K562 (cell line): ENCODE data around the gene ST6GALNAC2. TPM values are rescaled to one million over a fixed set of nuclear protein-coding genes. Genes with fewer than 3 reads are reported as not detected.
A peak's percentile ranks its signal among the peaks of the same experiment; 100 is the strongest.

ENCODE experiments used
- C11orf30 ChIP-seq: fragments of 450-650 bp; IDR thresholded peaks from 2 replicates; pipeline ENCODE4 v1.6.1; 2016; ENCODE audit warnings: low read depth, mild to moderate bottlenecking
- EHMT2 ChIP-seq: fragments of 450-650 bp; IDR thresholded peaks from 2 replicates; pipeline ENCODE4 v1.6.1; 2018; ENCODE audit warnings: antibody characterized with exemption
- KDM1A ChIP-seq, 2 experiments: fragments of 450-650 bp; IDR thresholded peaks; 2 replicates each; pipeline ENCODE4 v1.6.1; 2016; ENCODE audit warnings: mild to moderate bottlenecking in 2 of 2
- KLF13 ChIP-seq: fragments of 450-650 bp; IDR thresholded peaks from 2 replicates; pipeline ENCODE4 v1.6.1; 2016; ENCODE audit warnings: missing genetic modification characterization, low read depth, mild to moderate bottlenecking, missing compliant biosample characterization, moderate library complexity, borderline replicate concordance
- MCM7 ChIP-seq, 2 experiments: fragments of 450-650 bp; IDR thresholded peaks; 2 replicates each; pipeline ENCODE4 v1.6.1; 2016 to 2018
- MTA2 ChIP-seq: fragments of 450-650 bp; IDR thresholded peaks from 2 replicates; pipeline ENCODE4 v1.6.1; 2016; ENCODE audit warnings: low read depth
- NFE2 ChIP-seq: IDR thresholded peaks from 2 replicates; pipeline ENCODE4 v1.6.1; 2014; ENCODE audit warnings: antibody characterized with exemption, low read depth
- TAL1 ChIP-seq: fragments of 450-650 bp; IDR thresholded peaks from 2 replicates; pipeline ENCODE4 v1.6.1; 2016; ENCODE audit warnings: mild to moderate bottlenecking
- polyA plus RNA-seq, 8 experiments: library from polyadenylated mRNA; depleted of rRNA in 4 of 8; stranded (reverse) in 5 of 8; unstranded in 3 of 8; fragments of >200 nt; fragmentation: Nextera tagmentation in 2 of 8; fragmentation: Illumina TruSeq in 1 of 8; extraction: Ambion mirVana in 2 of 8; extraction: Trizol in 1 of 8; gene quantifications; 2 replicates each; pipeline versions ENCODE4 v1.2.1 to v1.2.3, GENCODE V29; 2011 to 2014; ENCODE audit warnings: inconsistent platforms in 1 of 8, missing spikeins in 1 of 8
- total RNA-seq, 7 experiments: library from RNA; depleted of rRNA in 6 of 7; stranded (reverse); fragments of >200 nt in 6 of 7; fragmentation: Illumina TruSeq in 2 of 7; extraction: Trizol in 2 of 7; gene quantifications; 2 replicates each; pipeline versions ENCODE4 v1.2.1 to v1.2.3, GENCODE V29; 2011 to 2021; ENCODE audit warnings: low replicate concordance in 1 of 7
- TF ChIP-seq, protein P1 (sequence below): sonication (generic); formaldehyde crosslinking; IDR thresholded peaks from 2 replicates; pipeline ENCODE4 v1.8.0; 2022; ENCODE audit warnings: mild to moderate bottlenecking, missing genetic modification reagents
- TF ChIP-seq, protein P2 (sequence below): fragments of 250-450 bp; sonication (Bioruptor Pico); IDR thresholded peaks from 2 replicates; pipeline ENCODE4 v1.8.0; 2022; ENCODE audit warnings: moderate library complexity, mild to moderate bottlenecking, inconsistent platforms
- TF ChIP-seq, protein P3 (sequence below), 2 experiments: fragments of 450-650 bp; IDR thresholded peaks; 2 replicates each; pipeline ENCODE4 v1.6.1; 2018; ENCODE audit warnings: mild to moderate bottlenecking in 2 of 2, low read depth in 1 of 2; ENCODE audit not compliant: partially characterized antibody in 2 of 2
- TF ChIP-seq, protein P4 (sequence below), 2 experiments: fragments of 450-650 bp in 1 of 2; sonication (generic) in 1 of 2; formaldehyde crosslinking in 1 of 2; IDR thresholded peaks in 1 of 2; conservative IDR thresholded peaks in 1 of 2; 2 replicates each; pipeline versions ENCODE4 v1.6.1 to v1.8.1; 2016 to 2023; ENCODE audit warnings: mild to moderate bottlenecking in 2 of 2, moderate library complexity in 2 of 2, inconsistent platforms in 1 of 2, missing genetic modification reagents in 1 of 2
- TF ChIP-seq, protein P5 (sequence below), 2 experiments: IDR thresholded peaks in 1 of 2; conservative IDR thresholded peaks in 1 of 2; 2 replicates each; pipeline ENCODE4 v1.6.1; 2016; ENCODE audit warnings: low read depth in 2 of 2, mild to moderate bottlenecking in 1 of 2, missing compliant biosample characterization in 1 of 2, missing genetic modification characterization in 1 of 2, moderate library complexity in 1 of 2

Gene ST6GALNAC2
- total and polyA plus RNA-seq, 9 of the 15 experiments (the other 6 are each of a cell fraction or from before 2014, with no cell fraction given): 0.18 TPM; not detected in 8

DNA sequence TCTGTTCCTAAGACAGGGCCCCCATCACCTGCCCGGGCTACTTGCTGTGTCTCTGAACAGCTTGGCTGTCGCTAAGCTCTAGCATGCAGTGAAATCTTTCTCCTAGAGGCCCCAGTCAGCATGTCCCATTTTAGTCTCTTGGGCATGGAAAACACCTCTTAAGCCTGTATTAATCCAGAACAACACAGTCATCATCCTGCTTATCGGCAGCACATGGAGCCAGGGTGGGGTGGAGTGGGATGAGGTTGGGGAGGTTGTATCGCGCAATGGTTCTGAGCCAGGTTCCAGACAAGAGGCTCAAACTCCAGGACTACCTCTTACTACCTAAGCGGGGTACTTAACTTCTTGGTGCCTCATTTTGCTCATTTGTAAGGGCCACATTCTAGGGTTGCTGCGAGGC is 7.8 kb downstream of the ST6GALNAC2 start (continued):
- TF ChIP-seq, protein P1, sequence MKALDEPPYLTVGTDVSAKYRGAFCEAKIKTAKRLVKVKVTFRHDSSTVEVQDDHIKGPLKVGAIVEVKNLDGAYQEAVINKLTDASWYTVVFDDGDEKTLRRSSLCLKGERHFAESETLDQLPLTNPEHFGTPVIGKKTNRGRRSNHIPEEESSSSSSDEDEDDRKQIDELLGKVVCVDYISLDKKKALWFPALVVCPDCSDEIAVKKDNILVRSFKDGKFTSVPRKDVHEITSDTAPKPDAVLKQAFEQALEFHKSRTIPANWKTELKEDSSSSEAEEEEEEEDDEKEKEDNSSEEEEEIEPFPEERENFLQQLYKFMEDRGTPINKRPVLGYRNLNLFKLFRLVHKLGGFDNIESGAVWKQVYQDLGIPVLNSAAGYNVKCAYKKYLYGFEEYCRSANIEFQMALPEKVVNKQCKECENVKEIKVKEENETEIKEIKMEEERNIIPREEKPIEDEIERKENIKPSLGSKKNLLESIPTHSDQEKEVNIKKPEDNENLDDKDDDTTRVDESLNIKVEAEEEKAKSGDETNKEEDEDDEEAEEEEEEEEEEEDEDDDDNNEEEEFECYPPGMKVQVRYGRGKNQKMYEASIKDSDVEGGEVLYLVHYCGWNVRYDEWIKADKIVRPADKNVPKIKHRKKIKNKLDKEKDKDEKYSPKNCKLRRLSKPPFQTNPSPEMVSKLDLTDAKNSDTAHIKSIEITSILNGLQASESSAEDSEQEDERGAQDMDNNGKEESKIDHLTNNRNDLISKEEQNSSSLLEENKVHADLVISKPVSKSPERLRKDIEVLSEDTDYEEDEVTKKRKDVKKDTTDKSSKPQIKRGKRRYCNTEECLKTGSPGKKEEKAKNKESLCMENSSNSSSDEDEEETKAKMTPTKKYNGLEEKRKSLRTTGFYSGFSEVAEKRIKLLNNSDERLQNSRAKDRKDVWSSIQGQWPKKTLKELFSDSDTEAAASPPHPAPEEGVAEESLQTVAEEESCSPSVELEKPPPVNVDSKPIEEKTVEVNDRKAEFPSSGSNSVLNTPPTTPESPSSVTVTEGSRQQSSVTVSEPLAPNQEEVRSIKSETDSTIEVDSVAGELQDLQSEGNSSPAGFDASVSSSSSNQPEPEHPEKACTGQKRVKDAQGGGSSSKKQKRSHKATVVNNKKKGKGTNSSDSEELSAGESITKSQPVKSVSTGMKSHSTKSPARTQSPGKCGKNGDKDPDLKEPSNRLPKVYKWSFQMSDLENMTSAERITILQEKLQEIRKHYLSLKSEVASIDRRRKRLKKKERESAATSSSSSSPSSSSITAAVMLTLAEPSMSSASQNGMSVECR (CRISPR knock-in tag): peak; percentile 42; the same call in 1 of the 2 replicates
- TF ChIP-seq EHMT2 (no peak), MTA2 (peak; percentile 27; the same call in 1 of the 2 replicates), MCM7 (IDR thresholded peaks at IDR 0.05) (no peak), NFE2 (peak; percentile 81), TAL1 (peak; percentile 53), C11orf30 (peak; percentile 54; the same call in 1 of the 2 replicates), KDM1A (IDR thresholded peaks at IDR 0.05) (peak in 1 of 2 experiments; percentile 8; a peak in 1 of 4 replicates), KLF13 (tag) (no peak)
- TF ChIP-seq, protein P2, sequence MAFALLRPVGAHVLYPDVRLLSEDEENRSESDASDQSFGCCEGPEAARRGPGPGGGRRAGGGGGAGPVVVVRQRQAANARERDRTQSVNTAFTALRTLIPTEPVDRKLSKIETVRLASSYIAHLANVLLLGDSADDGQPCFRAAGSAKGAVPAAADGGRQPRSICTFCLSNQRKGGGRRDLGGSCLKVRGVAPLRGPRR (CRISPR knock-in tag): no peak
- TF ChIP-seq, protein P3, sequence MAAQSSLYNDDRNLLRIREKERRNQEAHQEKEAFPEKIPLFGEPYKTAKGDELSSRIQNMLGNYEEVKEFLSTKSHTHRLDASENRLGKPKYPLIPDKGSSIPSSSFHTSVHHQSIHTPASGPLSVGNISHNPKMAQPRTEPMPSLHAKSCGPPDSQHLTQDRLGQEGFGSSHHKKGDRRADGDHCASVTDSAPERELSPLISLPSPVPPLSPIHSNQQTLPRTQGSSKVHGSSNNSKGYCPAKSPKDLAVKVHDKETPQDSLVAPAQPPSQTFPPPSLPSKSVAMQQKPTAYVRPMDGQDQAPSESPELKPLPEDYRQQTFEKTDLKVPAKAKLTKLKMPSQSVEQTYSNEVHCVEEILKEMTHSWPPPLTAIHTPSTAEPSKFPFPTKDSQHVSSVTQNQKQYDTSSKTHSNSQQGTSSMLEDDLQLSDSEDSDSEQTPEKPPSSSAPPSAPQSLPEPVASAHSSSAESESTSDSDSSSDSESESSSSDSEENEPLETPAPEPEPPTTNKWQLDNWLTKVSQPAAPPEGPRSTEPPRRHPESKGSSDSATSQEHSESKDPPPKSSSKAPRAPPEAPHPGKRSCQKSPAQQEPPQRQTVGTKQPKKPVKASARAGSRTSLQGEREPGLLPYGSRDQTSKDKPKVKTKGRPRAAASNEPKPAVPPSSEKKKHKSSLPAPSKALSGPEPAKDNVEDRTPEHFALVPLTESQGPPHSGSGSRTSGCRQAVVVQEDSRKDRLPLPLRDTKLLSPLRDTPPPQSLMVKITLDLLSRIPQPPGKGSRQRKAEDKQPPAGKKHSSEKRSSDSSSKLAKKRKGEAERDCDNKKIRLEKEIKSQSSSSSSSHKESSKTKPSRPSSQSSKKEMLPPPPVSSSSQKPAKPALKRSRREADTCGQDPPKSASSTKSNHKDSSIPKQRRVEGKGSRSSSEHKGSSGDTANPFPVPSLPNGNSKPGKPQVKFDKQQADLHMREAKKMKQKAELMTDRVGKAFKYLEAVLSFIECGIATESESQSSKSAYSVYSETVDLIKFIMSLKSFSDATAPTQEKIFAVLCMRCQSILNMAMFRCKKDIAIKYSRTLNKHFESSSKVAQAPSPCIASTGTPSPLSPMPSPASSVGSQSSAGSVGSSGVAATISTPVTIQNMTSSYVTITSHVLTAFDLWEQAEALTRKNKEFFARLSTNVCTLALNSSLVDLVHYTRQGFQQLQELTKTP (IDR thresholded peaks at IDR 0.05; ENCODE audit: low read depth in 1 of 2, partially characterized antibody in 2 of 2): no peak
- TF ChIP-seq, protein P4, sequence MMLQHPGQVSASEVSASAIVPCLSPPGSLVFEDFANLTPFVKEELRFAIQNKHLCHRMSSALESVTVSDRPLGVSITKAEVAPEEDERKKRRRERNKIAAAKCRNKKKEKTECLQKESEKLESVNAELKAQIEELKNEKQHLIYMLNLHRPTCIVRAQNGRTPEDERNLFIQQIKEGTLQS (IDR thresholded peaks at IDR 0.05): peak; percentile 32; the same call in 1 of the 2 replicates
- TF ChIP-seq, protein P4 (CRISPR knock-in tag; conservative IDR thresholded peaks at IDR 0.05): no peak
- TF ChIP-seq, protein P5, sequence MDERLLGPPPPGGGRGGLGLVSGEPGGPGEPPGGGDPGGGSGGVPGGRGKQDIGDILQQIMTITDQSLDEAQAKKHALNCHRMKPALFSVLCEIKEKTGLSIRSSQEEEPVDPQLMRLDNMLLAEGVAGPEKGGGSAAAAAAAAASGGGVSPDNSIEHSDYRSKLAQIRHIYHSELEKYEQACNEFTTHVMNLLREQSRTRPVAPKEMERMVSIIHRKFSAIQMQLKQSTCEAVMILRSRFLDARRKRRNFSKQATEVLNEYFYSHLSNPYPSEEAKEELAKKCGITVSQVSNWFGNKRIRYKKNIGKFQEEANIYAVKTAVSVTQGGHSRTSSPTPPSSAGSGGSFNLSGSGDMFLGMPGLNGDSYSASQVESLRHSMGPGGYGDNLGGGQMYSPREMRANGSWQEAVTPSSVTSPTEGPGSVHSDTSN (CRISPR knock-in tag; IDR thresholded peaks at IDR 0.05; ENCODE audit: low read depth): no peak
- TF ChIP-seq, protein P5 (tag; conservative IDR thresholded peaks at IDR 0.05; ENCODE audit: low read depth): no peak
